Breast epithelium (tissue), 3 donors: Measurements from ENCODE around the gene VAX1.

Experiments
- CTCF ChIP-seq, 3 donors: fragments of 450-650 bp; IDR thresholded peaks; one replicate each; pipeline ENCODE4 v1.5.1; 2016 to 2017; ENCODE audit warnings: antibody characterized with exemption in 3 of 3, mild to moderate bottlenecking in 3 of 3, moderate library complexity in 3 of 3
- POLR2A ChIP-seq: fragments of 450-650 bp; IDR thresholded peaks from one replicate; pipeline ENCODE4 v1.6.1; 2016; ENCODE audit warnings: antibody characterized with exemption, mild to moderate bottlenecking, moderate library complexity
- POLR2AphosphoS5 ChIP-seq, 3 donors: sonication (generic); formaldehyde crosslinking; IDR thresholded peaks; one replicate each; pipeline ENCODE4 v1.6.1; 2017; ENCODE audit warnings: antibody characterized with exemption in 3 of 3

- TF ChIP-seq CTCF (IDR thresholded peaks at IDR 0.05) (peak; percentile 67 to 76 (median 75)), POLR2A (no peak), POLR2AphosphoS5 (IDR thresholded peaks at IDR 0.05) (no peak)
Measured at GRCh38 chr10:117167789-117168674, 30.0 kb upstream of the VAX1 start.
